Neuronal stem cell (in vitro differentiated cells): ENCODE data around the gene C12orf57. TPM values are rescaled to one million over a fixed set of nuclear protein-coding genes. Genes with fewer than 3 reads are reported as not detected.

Experiments
- DNase-seq: peaks from one replicate; pipeline ENCODE4 v3.0.0-alpha.2; 2013; ENCODE audit warnings: low spot score
- H2AFZ ChIP-seq: one replicate; pipeline ENCODE4 v1.6.1; 2013; ENCODE audit warnings: mild to moderate bottlenecking, low read length, inconsistent platforms
- H2AK5ac ChIP-seq: 2 replicates; pipeline ENCODE4 v1.6.1; 2013; ENCODE audit warnings: low read depth, mild to moderate bottlenecking, inconsistent platforms, low read length, moderate library complexity, mixed read lengths
- H2BK120ac ChIP-seq: 2 replicates; pipeline ENCODE4 v1.6.1; 2013; ENCODE audit warnings: low read depth, mild to moderate bottlenecking, inconsistent platforms, low read length, moderate library complexity, mixed read lengths
- H2BK12ac ChIP-seq: one replicate; pipeline ENCODE4 v1.6.1; 2013; ENCODE audit warnings: low read length, inconsistent platforms
- H2BK15ac ChIP-seq: 2 replicates; pipeline ENCODE4 v1.6.1; 2013; ENCODE audit warnings: mild to moderate bottlenecking, low read length, inconsistent platforms, mixed read lengths
- H2BK5ac ChIP-seq: one replicate; pipeline ENCODE4 v1.6.1; 2013; ENCODE audit warnings: inconsistent platforms, mild to moderate bottlenecking, low read length, moderate library complexity
- H3K14ac ChIP-seq: one replicate; pipeline ENCODE4 v1.6.1; 2013; ENCODE audit warnings: low read length, inconsistent platforms
- H3K18ac ChIP-seq: 2 replicates; pipeline ENCODE4 v1.6.1; 2013; ENCODE audit warnings: low read length, inconsistent platforms
- H3K23ac ChIP-seq: 2 replicates; pipeline ENCODE4 v1.6.1; 2013; ENCODE audit warnings: low read depth, mild to moderate bottlenecking, mixed read lengths, low read length, inconsistent platforms; ENCODE audit not compliant: poor library complexity
- H3K27ac ChIP-seq: replicated peaks from 3 replicates; pipeline ENCODE4 v1.5.1; 2013; ENCODE audit warnings: low read length, inconsistent platforms
- H3K27me3 ChIP-seq, 3 experiments: 2 replicates each; pipeline ENCODE4 v1.6.1; 2013; ENCODE audit warnings: low read length in 3 of 3, mild to moderate bottlenecking in 2 of 3, inconsistent platforms in 1 of 3, low read depth in 1 of 3, mixed read lengths in 1 of 3, moderate library complexity in 1 of 3; ENCODE audit not compliant: control insufficient read depth in 3 of 3, insufficient read depth in 3 of 3
- H3K36me3 ChIP-seq, 2 donors: replicated peaks in 1 of 2; 2 replicates each; pipeline ENCODE4 v1.6.1; 2013; ENCODE audit warnings: low read length in 2 of 2; ENCODE audit not compliant: control insufficient read depth in 2 of 2, insufficient read depth in 2 of 2
- H3K4ac ChIP-seq: 2 replicates; pipeline ENCODE4 v1.6.1; 2013; ENCODE audit warnings: inconsistent platforms, mild to moderate bottlenecking, low read length, moderate library complexity
- H3K4me1 ChIP-seq, 2 donors: 1 replicate in 1 of 2; 2 replicates in 1 of 2; pipeline ENCODE4 v1.6.1; 2013; ENCODE audit warnings: low read length in 2 of 2, low read depth in 1 of 2; ENCODE audit not compliant: control insufficient read depth in 2 of 2, insufficient read depth in 1 of 2
- H3K4me2 ChIP-seq: one replicate; pipeline ENCODE4 v1.6.1; 2013; ENCODE audit warnings: mild to moderate bottlenecking, low read length, inconsistent platforms; ENCODE audit not compliant: insufficient read depth, poor library complexity, severe bottlenecking
- H3K4me3 ChIP-seq, 2 donors: 2 replicates each; pipeline ENCODE4 v1.5.1; 2013; ENCODE audit warnings: low read length in 2 of 2, mild to moderate bottlenecking in 2 of 2, inconsistent platforms in 1 of 2, moderate library complexity in 1 of 2
- H3K79me1 ChIP-seq: one replicate; pipeline ENCODE4 v1.6.1; 2013; ENCODE audit warnings: low read depth, mild to moderate bottlenecking, inconsistent platforms, low read length, moderate library complexity
- H3K9ac ChIP-seq: one replicate; pipeline ENCODE4 v1.6.1; 2013; ENCODE audit warnings: mild to moderate bottlenecking, low read depth, low read length, inconsistent platforms; ENCODE audit not compliant: poor library complexity
- H3K9me3 ChIP-seq, 2 donors: replicated peaks in 1 of 2; 2 replicates each; pipeline versions ENCODE3 to v1.6.1; 2013; ENCODE audit warnings: low read length in 2 of 2, mild to moderate bottlenecking in 2 of 2, inconsistent platforms in 1 of 2, low read depth in 1 of 2, mixed read lengths in 1 of 2, moderate library complexity in 1 of 2; ENCODE audit not compliant: control insufficient read depth in 2 of 2, insufficient read depth in 1 of 2
- H4K8ac ChIP-seq: one replicate; pipeline ENCODE4 v1.6.1; 2013; ENCODE audit warnings: low read depth, mild to moderate bottlenecking, inconsistent platforms, low read length, moderate library complexity
- H4K91ac ChIP-seq: one replicate; pipeline ENCODE4 v1.6.1; 2013; ENCODE audit warnings: low read length, low read depth, mild to moderate bottlenecking, inconsistent platforms; ENCODE audit not compliant: poor library complexity
- WGBS, 2 donors: extraction: QIAGEN DNeasy Blood & Tissue Kit; methylation state at CpG; one replicate each; pipeline ENCODE4 v1.1.7; 2013; ENCODE audit warnings: missing lambda C conversion rate in 2 of 2, mixed read lengths in 1 of 2; ENCODE audit not compliant: insufficient read length in 2 of 2, insufficient replicate concordance in 1 of 2; ENCODE audit errors: extremely low coverage in 2 of 2; 5-methylcytosine and 5-hydroxymethylcytosine counted together
- polyA plus RNA-seq, 2 experiments: library from polyadenylated mRNA; stranded (reverse); fragments of 200-250 nt; gene quantifications; one replicate each; pipeline ENCODE4 v1.2.3, GENCODE V29; 2013

The C12orf57 gene, protein sequence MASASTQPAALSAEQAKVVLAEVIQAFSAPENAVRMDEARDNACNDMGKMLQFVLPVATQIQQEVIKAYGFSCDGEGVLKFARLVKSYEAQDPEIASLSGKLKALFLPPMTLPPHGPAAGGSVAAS
- polyA plus RNA-seq (2013, experiment 1 of 2): 511 TPM
- 489 TPM for polyA plus RNA-seq (2013, experiment 2 of 2)

- Histone ChIP-seq H2AFZ (peak within 1 kb of the TSS; percentile 85), H2BK15ac (peak within 1 kb of the TSS; percentile 26), H3K4me3 (peak within 1 kb of the TSS; percentile 86 to 92), H3K23ac (peak within 1 kb of the TSS; percentile 95), H2BK12ac (peak within 1 kb of the TSS; percentile 75), H3K4me1 (peaks cover 7 to 11% of the 10 kb centered on the region in 2 donors), H2AK5ac (peak within 1 kb of the TSS; percentile 94), H4K91ac (peak within 1 kb of the TSS; percentile 100), H3K4me2 (peak within 1 kb of the TSS; percentile 98), H3K79me1 (peaks cover 7% of the 10 kb centered on the region), H3K14ac (peak within 1 kb of the TSS; percentile 79), H2BK5ac (peak within 1 kb of the TSS; percentile 95), H3K36me3 (peaks cover 26 to 59% of the 10 kb centered on the region in 2 donors), H3K18ac (peak within 1 kb of the TSS; percentile 97), H3K9ac (peak within 1 kb of the TSS; percentile 97), H4K8ac (peak within 1 kb of the TSS; percentile 99), H3K27ac (peak within 1 kb of the TSS; percentile 92), H3K4ac (peak within 1 kb of the TSS; percentile 91), H3K9me3 (no peaks in the 10 kb centered on the region), H2BK120ac (peak within 1 kb of the TSS; percentile 19), H3K27me3 (no peaks in the 10 kb centered on the region)
- no CpG with 5 or more reads among the region's 31 CpGs for WGBS, 2 donors
- DNase-seq: peak; percentile 76
These were observed at the start of gene C12orf57, which contains the start of gene RNU7-1 for GRCh38 chr12:6943722-6944380. C12orf57 (plus strand) TSS chr12:6944022; CDS start chr12:6944122, 100 bp downstream. RNU7-1 (plus strand) TSS chr12:6943816.

- no peak overlapping the region for H3K4me3 ChIP-seq
- no peak overlapping the region for H2AK5ac ChIP-seq
- no peaks in the 10 kb centered on the region for H3K36me3 ChIP-seq
- peaks cover 4 to 5% of the 10 kb centered on the region in 2 donors for H3K4me1 ChIP-seq
- H3K27ac ChIP-seq: no peak overlapping the region
- no peak overlapping the region for H2BK15ac ChIP-seq
- H3K4me2 ChIP-seq: no peak overlapping the region
- no peak overlapping the region for H3K14ac ChIP-seq
- no peak overlapping the region for H2BK12ac ChIP-seq
- no peak overlapping the region for H2BK5ac ChIP-seq
- H3K23ac ChIP-seq: no peak overlapping the region
- H3K79me1 ChIP-seq: no peaks in the 10 kb centered on the region
- no peak overlapping the region for H2AFZ ChIP-seq
- no peak for DNase-seq
- no peak overlapping the region for H3K4ac ChIP-seq
- H3K18ac ChIP-seq: no peak overlapping the region
- no peaks in the 10 kb centered on the region for H3K27me3 ChIP-seq
- H3K9me3 ChIP-seq: no peaks in the 10 kb centered on the region
- H3K9ac ChIP-seq: no peak overlapping the region
- no CpG with 5 or more reads among the region's 3 CpGs for WGBS, 2 donors
- no peak overlapping the region for H2BK120ac ChIP-seq
- H4K91ac ChIP-seq: no peak overlapping the region
- no peak overlapping the region for H4K8ac ChIP-seq
These were observed 49.5 kb upstream of the C12orf57 start for GRCh38 chr12:6894321-6894720.

- no peaks in the 10 kb centered on the region for H3K36me3 ChIP-seq
- H3K18ac ChIP-seq: no peak overlapping the region
- DNase-seq: no peak
- no peaks in the 10 kb centered on the region for H3K79me1 ChIP-seq
- H2BK12ac ChIP-seq: no peak overlapping the region
- no peak overlapping the region for H4K91ac ChIP-seq
- H3K27me3 ChIP-seq: no peaks in the 10 kb centered on the region
- no peak overlapping the region for H3K4me2 ChIP-seq
- peaks cover 0 to 2% of the 10 kb centered on the region in 2 donors for H3K4me1 ChIP-seq
- no peak overlapping the region for H3K4ac ChIP-seq
- no peaks in the 10 kb centered on the region for H3K9me3 ChIP-seq
- H3K4me3 ChIP-seq: no peak overlapping the region
- no peak overlapping the region for H3K23ac ChIP-seq
- no peak overlapping the region for H2AFZ ChIP-seq
- H2BK5ac ChIP-seq: no peak overlapping the region
- H3K14ac ChIP-seq: no peak overlapping the region
- no peak overlapping the region for H2AK5ac ChIP-seq
- no peak overlapping the region for H4K8ac ChIP-seq
- H2BK120ac ChIP-seq: no peak overlapping the region
- no CpG with 5 or more reads among the region's 6 CpGs for WGBS, 2 donors
- no peak overlapping the region for H2BK15ac ChIP-seq
- H3K9ac ChIP-seq: peak overlapping the region; percentile 12
- H3K27ac ChIP-seq: no peak overlapping the region
These were observed 46.9 kb upstream of the C12orf57 start for GRCh38 chr12:6896846-6897435.

- Histone ChIP-seq H3K4me3 (no peak overlapping the region), H2BK15ac (no peak overlapping the region), H3K14ac (no peak overlapping the region), H3K4me1 (peaks cover 2 to 5% of the 10 kb centered on the region in 2 donors), H2BK12ac (no peak overlapping the region), H2AK5ac (no peak overlapping the region), H2BK120ac (no peak overlapping the region), H3K18ac (no peak overlapping the region), H3K36me3 (no peaks in the 10 kb centered on the region), H3K9me3 (no peaks in the 10 kb centered on the region), H4K91ac (no peak overlapping the region), H3K9ac (no peak overlapping the region), H3K4me2 (no peak overlapping the region), H4K8ac (no peak overlapping the region), H3K79me1 (no peaks in the 10 kb centered on the region), H3K4ac (no peak overlapping the region), H3K23ac (no peak overlapping the region), H3K27ac (no peak overlapping the region), H2BK5ac (no peak overlapping the region), H3K27me3 (no peaks in the 10 kb centered on the region), H2AFZ (no peak overlapping the region)
- no peak for DNase-seq
- WGBS, 2 donors: no CpG with 5 or more reads among the region's 5 CpGs
These were observed 44.4 kb upstream of the C12orf57 start for GRCh38 chr12:6899427-6899826.
